Muscle layer of duodenum (tissue), 2 donors: ENCODE results near the gene CRTC3.
"Not testable (repeated sequence)": the region's sequence is repeated elsewhere in the genome, so short reads cannot be mapped to it uniquely, and the experiment has no call there.

ENCODE experiments used
- H3K27ac ChIP-seq: one replicate; pipeline ENCODE4 v1.7.0; 2013; ENCODE audit warnings: mild to moderate bottlenecking, low read length
- H3K27me3 ChIP-seq: one replicate; pipeline ENCODE4 v1.7.0; 2013; ENCODE audit warnings: low read depth, mild to moderate bottlenecking, control low read depth, low read length
- H3K36me3 ChIP-seq, 2 donors: one replicate each; pipeline ENCODE4 v1.7.0; 2013; ENCODE audit warnings: low read length in 2 of 2, control low read depth in 1 of 2, mild to moderate bottlenecking in 1 of 2; ENCODE audit not compliant: insufficient read depth in 2 of 2, control insufficient read depth in 1 of 2
- H3K4me1 ChIP-seq, 2 donors: one replicate each; pipeline ENCODE4 v1.7.0; 2013; ENCODE audit warnings: low read length in 2 of 2, mild to moderate bottlenecking in 2 of 2, control low read depth in 1 of 2, moderate library complexity in 1 of 2; ENCODE audit not compliant: insufficient read depth in 2 of 2, control insufficient read depth in 1 of 2
- H3K4me3 ChIP-seq, 2 donors: one replicate each; pipeline ENCODE4 v1.7.0; 2013; ENCODE audit warnings: low read length in 2 of 2, low read depth in 1 of 2, mild to moderate bottlenecking in 1 of 2
- H3K9me3 ChIP-seq, 2 donors: one replicate each; pipeline ENCODE4 v1.7.0; 2013; ENCODE audit warnings: low read length in 2 of 2, control low read depth in 1 of 2, mild to moderate bottlenecking in 1 of 2; ENCODE audit not compliant: control insufficient read depth in 1 of 2
- donor health status: healthy.

CRTC3 gene

GRCh38 chr15:90654233-90655136 lies 124.8 kb downstream of the CRTC3 start:
- no peak overlapping the region for H3K27ac ChIP-seq
- H3K4me1 ChIP-seq, result peaks cover 0 to 4% of the 10 kb centered on the region in 2 donors
- no peak overlapping the region for H3K4me3 ChIP-seq
- no peaks in the 10 kb centered on the region for H3K9me3 ChIP-seq
- no peaks in the 10 kb centered on the region for H3K36me3 ChIP-seq
- H3K27me3 ChIP-seq, result no peaks in the 10 kb centered on the region

GRCh38 chr15:90657520-90658172 lies 127.9 kb downstream of the CRTC3 start:
- H3K27ac ChIP-seq, result not testable (repeated sequence)

GRCh38 chr15:90659481-90659880 lies 129.8 kb downstream of the CRTC3 start:
- no peaks in the 10 kb centered on the region for H3K27me3 ChIP-seq
- H3K27ac ChIP-seq, result no peak overlapping the region
- H3K4me3 ChIP-seq, result no peak overlapping the region
- peaks cover 0 to 8% of the 10 kb centered on the region in 2 donors for H3K4me1 ChIP-seq
- H3K9me3 ChIP-seq, result no peaks in the 10 kb centered on the region
- no peaks in the 10 kb centered on the region for H3K36me3 ChIP-seq

More at GRCh38 chr15:90657520-90658172, 127.9 kb downstream of the CRTC3 start:
- H3K36me3 ChIP-seq, H3K27me3 ChIP-seq, H3K4me3 ChIP-seq, H3K4me1 ChIP-seq, H3K9me3 ChIP-seq: not testable (repeated sequence)

GRCh38 chr15:90660195-90660998 lies 130.7 kb downstream of the CRTC3 start:
- no peak overlapping the region for H3K4me3 ChIP-seq

GRCh38 chr15:90660999-90661330 lies 131.2 kb downstream of the CRTC3 start:
- H3K27me3 ChIP-seq, H3K4me1 ChIP-seq, H3K36me3 ChIP-seq, H3K27ac ChIP-seq, H3K9me3 ChIP-seq, H3K4me3 ChIP-seq: not testable (repeated sequence)

More at GRCh38 chr15:90660195-90660998, 130.7 kb downstream of the CRTC3 start:
- peak overlapping the region; percentile 2 for H3K27ac ChIP-seq
- no peaks in the 10 kb centered on the region for H3K27me3 ChIP-seq
- no peaks in the 10 kb centered on the region for H3K36me3 ChIP-seq
- H3K9me3 ChIP-seq, result no peaks in the 10 kb centered on the region
- peaks cover 0 to 4% of the 10 kb centered on the region in 2 donors for H3K4me1 ChIP-seq

GRCh38 chr15:90664081-90664461 lies 134.3 kb downstream of the CRTC3 start:
- not testable (repeated sequence) for H3K27ac ChIP-seq, H3K27me3 ChIP-seq

GRCh38 chr15:90664650-90665287 lies 135.0 kb downstream of the CRTC3 start:
- Histone ChIP-seq H3K4me1 (peaks cover 0 to 4% of the 10 kb centered on the region in 2 donors), H3K36me3 (no peaks in the 10 kb centered on the region), H3K27ac (peak overlapping the region; percentile 77), H3K4me3 (peak overlapping the region; percentile 64 to 79), H3K27me3 (no peaks in the 10 kb centered on the region), H3K9me3 (no peaks in the 10 kb centered on the region)

More at GRCh38 chr15:90664081-90664461, 134.3 kb downstream of the CRTC3 start:
- H3K9me3 ChIP-seq, H3K4me1 ChIP-seq, H3K4me3 ChIP-seq, H3K36me3 ChIP-seq: not testable (repeated sequence)

GRCh38 chr15:90665288-90666134 lies 135.8 kb downstream of the CRTC3 start:
- Histone ChIP-seq H3K36me3 (no peaks in the 10 kb centered on the region), H3K4me3 (peak overlapping the region; percentile 64 to 79)

GRCh38 chr15:90666135-90666909 lies 136.6 kb downstream of the CRTC3 start:
- no peak overlapping the region for H3K27ac ChIP-seq
- H3K4me3 ChIP-seq, result peak overlapping the region; percentile 64 to 79
- H3K4me1 ChIP-seq, result no peaks in the 10 kb centered on the region
- H3K36me3 ChIP-seq, result no peaks in the 10 kb centered on the region
- H3K27me3 ChIP-seq, result no peaks in the 10 kb centered on the region
- no peaks in the 10 kb centered on the region for H3K9me3 ChIP-seq

More at GRCh38 chr15:90665288-90666134, 135.8 kb downstream of the CRTC3 start:
- Histone ChIP-seq H3K27ac (peak overlapping the region; percentile 77), H3K4me1 (no peaks in the 10 kb centered on the region), H3K27me3 (no peaks in the 10 kb centered on the region), H3K9me3 (no peaks in the 10 kb centered on the region)
